ENCODE data around the gene ONECUT1.

DNA sequence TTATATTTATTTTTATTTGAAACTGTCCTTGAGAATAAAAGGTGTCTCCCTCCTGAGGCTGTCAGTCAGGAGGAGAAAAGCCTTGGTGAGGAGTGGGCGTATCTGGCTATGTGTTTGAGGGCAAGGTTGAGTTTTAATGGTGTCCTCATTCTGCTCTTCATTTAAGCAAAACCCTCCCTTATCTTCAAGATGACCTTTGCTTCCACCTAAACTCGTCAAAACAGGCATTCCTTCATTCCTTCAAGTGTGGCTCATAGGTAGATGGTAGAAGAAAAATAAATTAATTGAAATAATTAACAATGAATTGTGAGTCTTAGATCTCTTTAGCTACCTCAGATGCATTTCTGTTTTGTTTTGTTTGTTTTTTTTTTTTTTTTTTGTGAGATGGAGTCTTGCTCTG, 71.6 kb downstream of the ONECUT1 start:
- TF ChIP-seq, protein P1, sequence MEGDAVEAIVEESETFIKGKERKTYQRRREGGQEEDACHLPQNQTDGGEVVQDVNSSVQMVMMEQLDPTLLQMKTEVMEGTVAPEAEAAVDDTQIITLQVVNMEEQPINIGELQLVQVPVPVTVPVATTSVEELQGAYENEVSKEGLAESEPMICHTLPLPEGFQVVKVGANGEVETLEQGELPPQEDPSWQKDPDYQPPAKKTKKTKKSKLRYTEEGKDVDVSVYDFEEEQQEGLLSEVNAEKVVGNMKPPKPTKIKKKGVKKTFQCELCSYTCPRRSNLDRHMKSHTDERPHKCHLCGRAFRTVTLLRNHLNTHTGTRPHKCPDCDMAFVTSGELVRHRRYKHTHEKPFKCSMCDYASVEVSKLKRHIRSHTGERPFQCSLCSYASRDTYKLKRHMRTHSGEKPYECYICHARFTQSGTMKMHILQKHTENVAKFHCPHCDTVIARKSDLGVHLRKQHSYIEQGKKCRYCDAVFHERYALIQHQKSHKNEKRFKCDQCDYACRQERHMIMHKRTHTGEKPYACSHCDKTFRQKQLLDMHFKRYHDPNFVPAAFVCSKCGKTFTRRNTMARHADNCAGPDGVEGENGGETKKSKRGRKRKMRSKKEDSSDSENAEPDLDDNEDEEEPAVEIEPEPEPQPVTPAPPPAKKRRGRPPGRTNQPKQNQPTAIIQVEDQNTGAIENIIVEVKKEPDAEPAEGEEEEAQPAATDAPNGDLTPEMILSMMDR (IDR thresholded peaks at IDR 0.05), result no peak
- TF ChIP-seq POLR2A (IDR thresholded peaks at IDR 0.05), result no peak
